Activated CD4-positive, alpha-beta T cell treated with anti-CD3 and anti-CD28 coated beads, Interleukin-2, amount 10 ng/mL, durations not matched to agents 7 days and 5 days (primary cell): Measurements from ENCODE around the gene PTPRE. TPM values are rescaled to one million over a fixed set of nuclear protein-coding genes. Genes with fewer than 3 reads are reported as not detected.
A peak's percentile ranks its signal among the peaks of the same experiment; 100 is the strongest.
"Not testable (repeated sequence)": the region's sequence is repeated elsewhere in the genome, so short reads cannot be mapped to it uniquely, and the experiment has no call there.

Experiments
- CTCF ChIA-PET: fragments of 350-600 bp; sonication (Branson Sonifier 250); formaldehyde crosslinking; loops from one replicate; lab custom pipeline; 2021; ENCODE audit warnings: antibody characterized with exemption; lab: Charles Lee
- POLR2A ChIA-PET: fragments of 350-600 bp; sonication (Branson Sonifier 250); formaldehyde crosslinking; loops from one replicate; lab custom pipeline; 2021; ENCODE audit warnings: antibody characterized with exemption; lab: Charles Lee
- DNase-seq: peaks from one replicate; pipeline ENCODE4 v3.0.0-alpha.2; 2020
- H3K27ac Mint-ChIP-seq: one replicate; pipeline ENCODE4 v1.8.0; 2021; ENCODE audit warnings: mild to moderate bottlenecking, moderate library complexity, mixed read lengths
- H3K27me3 Mint-ChIP-seq: one replicate; pipeline ENCODE4 v1.8.0; 2021; ENCODE audit warnings: mixed read lengths
- H3K36me3 Mint-ChIP-seq: one replicate; pipeline ENCODE4 v1.8.0; 2021; ENCODE audit warnings: low read depth, mixed read lengths
- H3K4me1 Mint-ChIP-seq: one replicate; pipeline ENCODE4 v1.8.0; 2021; ENCODE audit warnings: mixed read lengths
- H3K4me3 Mint-ChIP-seq: one replicate; pipeline ENCODE4 v1.8.0; 2021; ENCODE audit warnings: mild to moderate bottlenecking, moderate library complexity, mixed read lengths
- H3K9me3 Mint-ChIP-seq: one replicate; pipeline ENCODE4 v1.8.0; 2021; ENCODE audit warnings: mixed read lengths
- total RNA-seq, 2 experiments: library from RNA; stranded (reverse); gene quantifications; one replicate each; pipeline ENCODE4 v1.2.3, GENCODE V29; 2021

The PTPRE gene
- total RNA-seq, 2 experiments from 2014 or later = 24.1 to 25.6 TPM

DNA sequence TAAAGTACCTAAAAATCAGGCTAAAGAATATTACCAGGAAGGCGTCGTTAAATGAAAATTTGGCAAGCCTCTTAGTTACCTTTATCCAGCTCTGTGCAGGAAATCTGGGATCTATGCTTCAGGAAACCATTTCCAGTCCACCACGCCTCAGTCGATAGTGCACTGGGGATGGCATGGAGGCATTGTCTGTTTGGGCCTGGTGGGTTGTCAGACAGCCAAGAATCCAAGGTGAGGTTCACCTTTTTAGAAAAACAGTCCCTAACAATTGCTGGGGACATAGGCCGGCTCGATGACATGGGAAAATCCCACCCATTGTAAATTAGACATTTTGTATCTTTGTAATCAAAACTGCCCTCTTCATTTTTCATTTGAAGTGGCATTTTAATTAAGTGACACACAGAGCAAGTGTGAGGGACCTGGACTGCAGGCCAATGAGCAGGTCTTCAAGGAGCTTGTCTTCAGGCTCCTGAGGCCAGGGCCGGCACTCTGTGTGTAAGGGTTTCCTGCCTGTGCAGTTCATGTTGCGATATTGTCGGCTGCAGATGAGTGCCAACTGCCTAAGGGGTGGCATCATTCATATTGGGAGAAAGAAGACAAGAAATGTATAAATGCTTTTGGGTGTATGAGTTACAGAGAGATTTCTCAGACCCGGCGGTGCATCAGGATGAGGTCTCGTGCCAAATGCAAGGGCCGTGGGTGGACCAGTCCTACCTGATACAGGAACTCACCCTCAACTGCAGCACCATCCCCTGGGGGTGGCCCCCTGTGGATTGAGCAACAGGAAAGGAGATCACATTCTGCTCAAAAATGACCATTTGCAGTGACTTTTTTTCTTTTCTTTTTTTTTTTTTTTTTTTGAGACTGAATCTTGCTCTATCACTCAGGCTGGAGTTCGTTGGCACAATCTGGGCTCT is 80.8 kb downstream of the PTPRE start:
- peaks cover 45% of the 10 kb centered on the region for H3K4me1 Mint-ChIP-seq

DNA sequence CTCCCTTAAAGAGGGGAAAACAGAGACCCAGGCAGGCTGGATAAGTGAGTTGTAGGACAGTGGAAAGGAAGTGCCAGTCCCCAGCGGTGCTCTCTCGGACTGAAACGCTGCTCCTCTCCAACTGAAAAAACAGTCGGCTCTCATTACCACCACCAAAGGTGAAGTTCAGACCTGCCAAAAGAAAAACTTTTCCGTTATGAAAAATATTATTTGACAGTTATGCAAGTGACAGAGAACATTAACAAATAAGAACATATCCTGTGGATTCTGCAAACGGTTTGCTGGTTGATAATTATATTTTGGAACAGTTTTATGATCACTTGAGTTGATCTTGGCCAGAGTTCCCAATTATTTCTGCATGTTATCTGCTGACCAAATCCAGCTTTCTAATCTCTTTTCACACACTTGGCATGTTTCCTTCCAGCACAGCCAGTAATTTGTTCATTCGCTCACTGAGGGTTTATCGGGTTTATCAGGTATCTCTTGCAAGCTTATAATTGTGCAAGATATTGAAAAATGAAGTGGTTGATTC is 82.6 kb downstream of the PTPRE start:
- Mint-ChIP-seq H3K4me1 (peaks cover 37% of the 10 kb centered on the region), H3K27ac (no peak overlapping the region), H3K36me3 (no peaks in the 10 kb centered on the region), H3K4me3 (no peak overlapping the region), H3K27me3 (no peaks in the 10 kb centered on the region), H3K9me3 (no peaks in the 10 kb centered on the region)
- CTCF ChIA-PET = interaction anchor here (1.4 kb wide), 1 partner anchor 13 kb away, joined by 3 read pairs; no protein-coding TSS in a partner anchor
- POLR2A ChIA-PET = no interaction called here
- no peak for DNase-seq

More for the DNA sequence above, 80.8 kb downstream of the PTPRE start:
- no peak overlapping the region for H3K4me3 Mint-ChIP-seq
- DNase-seq = no peak
- no peaks in the 10 kb centered on the region for H3K36me3 Mint-ChIP-seq
- H3K27ac Mint-ChIP-seq = no peak overlapping the region
- no peaks in the 10 kb centered on the region for H3K27me3 Mint-ChIP-seq
- ChIA-PET POLR2A (no interaction called here), CTCF (interaction anchor here (0.9 to 1.4 kb wide), 2 partner anchors 11 to 27 kb away, joined by 3 read pairs; no protein-coding TSS in a partner anchor)
- H3K9me3 Mint-ChIP-seq = no peaks in the 10 kb centered on the region

DNA sequence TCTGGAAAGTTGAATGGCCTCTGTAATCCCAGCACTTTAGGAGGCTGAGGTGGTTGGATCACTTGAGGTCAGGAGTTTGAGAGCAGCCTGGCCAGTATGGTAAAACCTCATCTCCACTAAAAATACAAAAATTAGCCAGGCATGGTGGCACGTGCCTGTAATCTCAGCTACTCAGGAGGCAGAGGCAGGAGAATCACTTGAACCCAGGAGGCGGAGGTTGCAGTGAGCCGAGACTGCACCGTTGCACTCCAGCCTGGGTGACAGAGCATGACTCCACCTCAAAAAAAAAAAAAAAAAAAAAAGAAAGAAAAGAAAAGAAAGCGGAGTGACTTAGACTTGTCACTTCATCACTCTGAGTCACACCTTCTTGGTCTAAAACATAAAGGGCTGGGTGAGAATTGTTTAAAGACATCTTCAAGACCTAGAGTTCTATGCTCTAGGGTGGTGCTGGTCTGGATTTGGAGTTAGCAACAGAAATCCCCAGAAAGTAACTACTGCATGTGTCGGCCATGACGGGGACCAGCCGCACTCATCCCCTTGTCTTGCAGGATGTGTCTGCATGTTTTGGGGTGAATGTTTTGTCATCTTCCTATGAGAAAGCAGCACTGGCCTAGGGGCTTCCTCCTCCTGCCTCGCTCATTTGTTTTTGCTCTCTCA is 83.4 kb downstream of the PTPRE start:
- H3K4me1 Mint-ChIP-seq = peaks cover 35% of the 10 kb centered on the region

DNA sequence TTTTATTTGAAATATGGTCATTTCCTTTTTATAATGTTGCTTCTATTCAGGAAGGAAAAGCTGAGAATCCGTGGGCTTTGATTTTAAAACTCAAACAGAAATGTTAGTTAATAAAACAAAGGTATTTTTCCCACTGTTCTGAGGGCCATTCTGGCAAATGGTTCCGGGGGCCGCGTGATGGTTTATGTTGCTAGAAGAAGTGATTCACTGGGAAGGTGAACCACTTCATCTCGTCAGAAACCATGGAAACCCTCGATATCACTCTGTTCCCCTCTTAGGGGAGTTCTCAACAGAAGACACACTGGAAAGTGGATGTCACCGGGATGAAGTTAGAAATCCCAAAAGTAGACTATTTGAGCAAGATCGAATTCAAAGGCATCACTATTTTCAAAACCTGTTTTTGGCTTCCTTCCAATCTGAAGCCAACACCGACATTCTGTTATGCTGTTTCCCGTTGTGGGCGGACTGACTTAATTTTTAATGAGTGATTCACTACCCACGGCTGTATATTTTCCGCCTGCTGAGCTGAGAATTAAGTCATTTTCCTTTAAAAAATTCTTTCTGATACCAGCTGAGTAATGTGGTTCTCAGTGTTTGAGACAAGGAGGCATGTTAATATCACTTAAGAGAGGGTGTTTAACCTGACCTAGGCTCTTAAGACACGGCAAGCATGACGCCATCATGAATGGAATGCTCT is 84.1 kb downstream of the PTPRE start:
- peaks cover 35% of the 10 kb centered on the region for H3K4me1 Mint-ChIP-seq
- POLR2A ChIA-PET = no interaction called here
- peaks cover 2% of the 10 kb centered on the region for H3K27me3 Mint-ChIP-seq
- H3K4me3 Mint-ChIP-seq = no peak overlapping the region
- no peaks in the 10 kb centered on the region for H3K36me3 Mint-ChIP-seq
- peak; percentile 41 for DNase-seq
- peak overlapping the region; percentile 74 for H3K27ac Mint-ChIP-seq
- CTCF ChIA-PET = interaction anchor here (1.0 to 1.7 kb wide), 9 partner anchors 8 to 84 kb away, joined by 3 to 7 read pairs (median 4); partner anchors contain the start of gene PTPRE
- no peaks in the 10 kb centered on the region for H3K9me3 Mint-ChIP-seq

More for the DNA sequence above, 83.4 kb downstream of the PTPRE start:
- H3K9me3 Mint-ChIP-seq, H3K4me3 Mint-ChIP-seq, DNase-seq, POLR2A ChIA-PET, H3K36me3 Mint-ChIP-seq, H3K27me3 Mint-ChIP-seq: not testable (repeated sequence)
- H3K27ac Mint-ChIP-seq = peak overlapping the region; percentile 19
- CTCF ChIA-PET = interaction anchor here (1.4 to 1.6 kb wide), 3 partner anchors 20 to 22 kb away, joined by 3 to 4 read pairs (median 4); no protein-coding TSS in a partner anchor

DNA sequence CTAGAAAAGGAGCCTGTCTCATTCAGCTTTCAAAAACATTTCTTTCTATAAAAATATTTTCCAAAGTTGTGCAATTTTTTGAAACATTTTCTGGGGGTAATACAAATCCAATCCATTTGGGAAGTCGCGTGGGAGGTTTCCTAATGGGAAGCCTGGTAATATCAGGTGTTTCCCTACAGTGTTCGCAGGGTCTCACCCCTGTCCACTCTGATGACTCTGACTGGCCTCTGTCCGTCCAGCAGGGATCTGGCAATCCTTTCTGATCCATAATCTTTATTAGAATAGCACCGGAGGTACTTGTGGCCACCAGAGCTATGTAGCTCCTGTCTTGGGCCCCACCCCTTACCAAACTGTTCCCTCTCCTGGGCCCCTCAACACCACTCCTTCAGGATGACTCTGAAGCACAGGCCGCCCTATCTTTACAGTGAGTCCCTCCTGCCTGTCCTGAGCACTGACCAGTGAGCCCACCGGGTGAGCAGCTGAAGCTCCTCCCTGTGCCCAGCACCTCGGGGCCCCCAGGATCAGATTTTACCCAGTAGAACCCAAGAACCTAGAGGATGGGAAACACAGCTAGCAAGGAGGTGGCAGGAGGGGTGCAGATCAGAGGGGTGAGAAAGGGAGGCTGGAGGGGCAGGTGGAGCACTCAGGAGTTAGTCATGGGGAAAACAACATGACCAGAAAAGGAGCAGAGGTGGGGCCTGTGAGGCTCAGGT is 84.8 kb downstream of the PTPRE start:
- H3K27me3 Mint-ChIP-seq = peaks cover 2% of the 10 kb centered on the region
- DNase-seq = no peak
- H3K36me3 Mint-ChIP-seq = no peaks in the 10 kb centered on the region
- no peak overlapping the region for H3K4me3 Mint-ChIP-seq
- ChIA-PET CTCF (interaction anchor here (1.0 to 1.7 kb wide), 9 partner anchors 8 to 85 kb away, joined by 3 to 7 read pairs (median 4); partner anchors contain the start of gene PTPRE), POLR2A (no interaction called here)
- peak overlapping the region; percentile 74 for H3K27ac Mint-ChIP-seq
- H3K9me3 Mint-ChIP-seq = no peaks in the 10 kb centered on the region
- peaks cover 34% of the 10 kb centered on the region for H3K4me1 Mint-ChIP-seq

DNA sequence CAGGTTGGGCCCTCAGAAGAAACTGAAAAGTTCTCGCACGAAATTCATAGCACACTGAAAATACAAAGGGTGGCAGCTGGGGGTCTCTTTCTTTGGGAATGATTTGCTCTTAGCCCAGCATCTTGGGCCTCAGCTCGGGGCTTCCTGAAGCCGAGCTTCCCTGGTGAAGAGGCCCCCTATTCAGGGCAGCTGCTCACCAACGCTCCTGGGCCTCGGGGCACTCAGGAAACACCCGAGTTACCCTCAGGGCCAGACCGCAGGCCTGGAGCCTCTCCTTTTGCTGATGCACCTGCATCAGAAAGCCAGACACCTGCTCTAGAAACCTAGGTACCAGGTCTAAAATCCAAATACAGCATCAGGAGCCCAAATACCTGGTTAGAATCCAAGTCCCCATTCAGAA is 85.5 kb downstream of the PTPRE start:
- DNase-seq = no peak
- Mint-ChIP-seq H3K36me3 (no peaks in the 10 kb centered on the region), H3K4me1 (peaks cover 29% of the 10 kb centered on the region), H3K27ac (no peak overlapping the region), H3K4me3 (no peak overlapping the region), H3K27me3 (peaks cover 2% of the 10 kb centered on the region), H3K9me3 (no peaks in the 10 kb centered on the region)
- CTCF ChIA-PET = interaction anchor here (1.7 kb wide), 2 partner anchors 17 to 85 kb away, joined by 4 to 7 read pairs; partner anchors contain the start of gene PTPRE
- POLR2A ChIA-PET = no interaction called here

DNA sequence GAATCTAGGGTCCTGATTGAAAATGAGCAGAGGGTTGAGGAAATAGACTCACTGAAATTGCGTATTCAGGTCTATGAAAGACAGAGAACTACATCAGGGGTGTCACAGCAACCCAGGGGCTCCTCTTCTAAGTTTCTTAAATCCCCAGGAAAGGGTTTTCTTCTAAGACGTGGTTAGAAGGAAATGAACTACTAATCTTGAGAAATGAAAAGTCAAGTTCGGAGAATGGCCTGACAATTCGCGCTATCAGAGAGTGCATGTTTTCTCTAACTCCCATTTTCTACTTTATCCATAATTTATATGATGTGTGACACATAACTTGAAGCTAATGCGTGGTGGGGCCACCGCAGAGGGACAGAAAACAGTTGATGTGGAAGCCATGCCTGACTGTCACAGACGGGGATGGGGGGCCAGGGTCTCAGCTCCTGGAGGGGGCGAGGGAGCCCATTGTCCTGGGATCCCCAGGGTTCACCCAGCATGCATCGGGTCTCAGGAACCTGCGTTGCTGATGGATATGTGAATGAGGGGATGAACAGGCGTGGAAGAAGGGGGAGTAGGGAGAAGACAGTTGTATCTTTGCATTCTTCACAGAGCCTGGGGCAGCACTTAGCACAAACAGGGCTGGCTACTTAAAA is 86.3 kb downstream of the PTPRE start:
- no peak overlapping the region for H3K27ac Mint-ChIP-seq

DNA sequence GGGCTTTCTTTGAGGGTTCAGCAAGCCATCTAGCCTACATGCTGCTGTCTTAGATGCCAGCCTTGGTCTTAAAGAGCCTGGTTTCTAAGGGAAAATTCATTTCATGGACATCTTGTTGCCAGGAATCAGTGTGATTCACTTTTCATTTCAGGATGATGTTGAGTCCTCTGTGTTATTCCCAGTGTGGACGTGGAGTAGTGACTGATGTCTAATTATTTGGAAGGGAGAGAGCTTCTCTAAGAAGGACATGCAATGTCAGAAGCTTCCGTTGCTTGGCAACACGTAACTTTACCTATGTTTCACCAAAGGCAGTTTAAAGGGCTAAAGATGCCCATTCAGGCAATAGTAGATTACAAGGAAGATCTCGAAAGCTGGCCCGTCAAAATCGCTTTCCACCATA is 89.0 kb downstream of the PTPRE start:
- peaks cover 18% of the 10 kb centered on the region for H3K4me1 Mint-ChIP-seq
- no peak for DNase-seq
- no peak overlapping the region for H3K4me3 Mint-ChIP-seq
- H3K36me3 Mint-ChIP-seq = no peaks in the 10 kb centered on the region
- ChIA-PET CTCF (interaction anchor here (1.5 kb wide), 1 partner anchor 15 kb away, joined by 3 read pairs; no protein-coding TSS in a partner anchor), POLR2A (no interaction called here)
- no peaks in the 10 kb centered on the region for H3K9me3 Mint-ChIP-seq
- peaks cover 25% of the 10 kb centered on the region for H3K27me3 Mint-ChIP-seq
- H3K27ac Mint-ChIP-seq = no peak overlapping the region

More for the DNA sequence above, 86.3 kb downstream of the PTPRE start:
- peaks cover 7% of the 10 kb centered on the region for H3K27me3 Mint-ChIP-seq
- CTCF ChIA-PET = no interaction called here
- H3K9me3 Mint-ChIP-seq = no peaks in the 10 kb centered on the region
- POLR2A ChIA-PET = interaction anchor here (0.7 kb wide), 1 partner anchor 22 kb away, joined by 4 read pairs; no protein-coding TSS in a partner anchor
- no peak overlapping the region for H3K4me3 Mint-ChIP-seq
- DNase-seq = no peak
- H3K36me3 Mint-ChIP-seq = no peaks in the 10 kb centered on the region
- peaks cover 29% of the 10 kb centered on the region for H3K4me1 Mint-ChIP-seq

DNA sequence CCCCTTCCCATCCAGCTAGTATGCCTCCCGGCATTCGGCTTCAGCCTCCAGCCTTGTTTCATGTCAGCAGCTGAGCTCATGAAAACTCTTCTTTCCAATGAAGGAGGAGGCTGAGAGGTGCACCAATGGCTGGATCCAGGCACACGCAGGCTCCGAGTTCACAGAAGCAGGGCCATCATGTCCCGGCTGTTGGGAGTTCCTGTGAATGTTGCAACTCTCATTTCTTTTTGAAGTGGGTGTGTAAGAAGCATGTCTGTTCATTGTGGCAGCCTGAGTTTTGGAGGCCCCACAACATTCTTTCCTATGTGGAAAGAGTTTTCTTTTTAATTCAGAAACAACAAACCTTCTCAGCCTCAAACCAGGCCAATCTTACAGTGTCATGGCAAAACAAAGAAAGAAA is 89.7 kb downstream of the PTPRE start:
- H3K9me3 Mint-ChIP-seq = no peaks in the 10 kb centered on the region
- H3K27ac Mint-ChIP-seq = no peak overlapping the region
- DNase-seq = no peak
- H3K36me3 Mint-ChIP-seq = no peaks in the 10 kb centered on the region
- CTCF ChIA-PET = interaction anchor here (0.6 kb wide), 1 partner anchor 215 kb away, joined by 3 read pairs; no protein-coding TSS in a partner anchor
- H3K27me3 Mint-ChIP-seq = peaks cover 27% of the 10 kb centered on the region
- POLR2A ChIA-PET = no interaction called here
- no peak overlapping the region for H3K4me3 Mint-ChIP-seq
- peaks cover 11% of the 10 kb centered on the region for H3K4me1 Mint-ChIP-seq

DNA sequence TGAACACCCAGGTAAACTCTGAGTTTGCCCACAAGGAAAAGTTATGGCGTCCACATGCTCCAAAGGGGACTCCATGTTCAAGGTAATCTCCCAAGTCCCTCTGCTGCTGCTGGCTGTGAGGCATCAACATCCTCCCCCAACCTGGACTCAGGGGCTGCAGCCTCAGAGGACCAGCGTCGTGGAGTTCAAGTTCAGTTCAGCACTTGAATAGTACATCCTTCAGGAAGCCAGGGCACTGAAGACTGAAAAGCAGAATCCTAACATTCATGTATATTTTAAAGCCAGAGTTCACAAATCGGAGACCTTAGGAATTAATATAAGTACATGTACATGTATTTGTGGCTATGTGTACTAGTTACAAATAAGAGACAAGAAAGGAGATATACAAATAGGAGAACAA is 90.4 kb downstream of the PTPRE start:
- no peak overlapping the region for H3K27ac Mint-ChIP-seq
- H3K4me3 Mint-ChIP-seq = no peak overlapping the region
- H3K9me3 Mint-ChIP-seq = no peaks in the 10 kb centered on the region
- DNase-seq = no peak
- ChIA-PET POLR2A (no interaction called here), CTCF (interaction anchor here (1.0 to 1.5 kb wide), 2 partner anchors 12 to 14 kb away, joined by 4 to 7 read pairs; no protein-coding TSS in a partner anchor)
- H3K4me1 Mint-ChIP-seq = peaks cover 4% of the 10 kb centered on the region
- H3K27me3 Mint-ChIP-seq = peaks cover 27% of the 10 kb centered on the region
- no peaks in the 10 kb centered on the region for H3K36me3 Mint-ChIP-seq

DNA sequence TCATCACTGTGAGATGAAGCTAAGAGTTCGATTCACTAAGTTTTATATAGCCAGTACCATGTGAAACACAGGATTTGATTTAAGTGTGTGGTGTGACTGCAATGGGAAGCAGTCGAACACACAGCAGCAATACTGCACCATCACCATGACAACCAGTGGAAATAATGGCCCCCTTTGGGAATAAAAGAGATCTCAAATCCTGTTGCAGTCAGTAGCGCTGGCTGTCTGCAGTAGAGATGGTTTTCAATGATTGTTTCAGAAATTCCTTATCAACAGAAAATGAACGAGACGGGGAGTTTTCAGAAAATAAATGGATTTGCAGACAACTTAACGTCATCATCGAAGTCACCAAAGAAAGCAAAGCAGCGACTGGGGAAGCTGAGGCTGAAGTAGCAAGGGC is 91.0 kb downstream of the PTPRE start:
- ChIA-PET CTCF (interaction anchor here (0.6 to 1.5 kb wide), 4 partner anchors 11 to 211 kb away, joined by 3 to 7 read pairs (median 4); partner anchors contain the start of gene PTPRE), POLR2A (no interaction called here)
- Mint-ChIP-seq H3K27me3 (peaks cover 27% of the 10 kb centered on the region), H3K27ac (no peak overlapping the region), H3K9me3 (no peaks in the 10 kb centered on the region), H3K4me3 (no peak overlapping the region), H3K4me1 (peaks cover 3% of the 10 kb centered on the region), H3K36me3 (no peaks in the 10 kb centered on the region)
- no peak for DNase-seq
